Right cardiac atrium (tissue), 5 donors: ENCODE data around the gene PLEKHG4. TPM values are rescaled to one million over a fixed set of nuclear protein-coding genes. Genes with fewer than 3 reads are reported as not detected.

Experiments used
- ATAC-seq, 2 donors: fragments of 200-7000 bp; cut with Tn5 transposase; one replicate each; pipeline versions ENCODE4 v1.8.0 to v1.9.1; 2020; ENCODE audit warnings: moderate library complexity in 2 of 2, mild to moderate bottlenecking in 1 of 2
- DNase-seq, 3 donors: peaks; one replicate each; pipeline ENCODE4 v3.0.0-alpha.2; 2020
- H3K27ac ChIP-seq: one replicate; pipeline ENCODE4 v1.5.1; 2013; ENCODE audit warnings: mild to moderate bottlenecking, low read length, control low read depth, moderate library complexity
- H3K27me3 ChIP-seq: one replicate; pipeline ENCODE4 v1.6.1; 2013; ENCODE audit not compliant: control insufficient read depth, insufficient read depth
- H3K4me1 ChIP-seq: one replicate; pipeline ENCODE4 v1.6.1; 2013; ENCODE audit warnings: low read length; ENCODE audit not compliant: control insufficient read depth, insufficient read depth
- H3K4me3 ChIP-seq: one replicate; pipeline ENCODE4 v1.5.1; 2013; ENCODE audit warnings: low read length, control low read depth
- H3K9me3 ChIP-seq: one replicate; pipeline ENCODE4 v1.6.1; 2013; ENCODE audit warnings: low read length; ENCODE audit not compliant: control insufficient read depth
- WGBS: extraction: QIAGEN DNeasy Blood & Tissue Kit; methylation state at CpG from one replicate; pipeline ENCODE4 v1.1.7; 2013; 5-methylcytosine and 5-hydroxymethylcytosine counted together
- intact Hi-C, 4 donors: fragments of 100-400 bp; cut with DNase I; formaldehyde crosslinking; loops; one replicate each; pipeline versions ENCODE4 v1.11.0 to v1.14.0; 2022 to 2023
- polyA plus RNA-seq: library from polyadenylated mRNA; stranded (reverse); fragments of 200-250 nt; gene quantifications from one replicate; pipeline ENCODE4 v1.2.3, GENCODE V29; 2013
- total RNA-seq, 4 donors: library from RNA; stranded (reverse); fragmentation: NEBNext Ultra II Directional; extraction: Animal tissue kit (Norgen Biotek cat#: 25700); gene quantifications; one replicate each; pipeline ENCODE4 v1.2.1, GENCODE V29; 2021
- donor health status: healthy with polysubstance abuse.
- donor health status: DM: no; HTN: yes; CAD: no.
- donor health status: DM: no; HTN: no; CAD: no.
- donor health status: DM: no; HTN: yes; CAD: no; lungs with severe emphysema.
- donor health status: DM: yes; HTN: yes; CAD: no.

The PLEKHG4 gene
- total and polyA plus RNA-seq, 5 donors: 2.2 to 2.8 (median 2.4) TPM

- WGBS: 47% methylated on average over 5 of the region's 5 CpGs
- DNase-seq: peak in 2 of 3 donors; percentile 57 to 66
- no peaks in the 10 kb centered on the region for H3K4me1 ChIP-seq
- H3K9me3 ChIP-seq: no peaks in the 10 kb centered on the region
- intact Hi-C loops: no loop called here
- no peaks in the 10 kb centered on the region for H3K27me3 ChIP-seq
- H3K27ac ChIP-seq: no peak overlapping the region
- ATAC-seq: peak; percentile 85 to 96
- no peak overlapping the region for H3K4me3 ChIP-seq
These were observed 32.5 kb downstream of the PLEKHG4 start for GRCh38 chr16:67311607-67312488.

GRCh38 chr16:67312719-67313118 is 33.4 kb downstream of the PLEKHG4 start:
- no peak overlapping the region for H3K4me3 ChIP-seq
- H3K27me3 ChIP-seq: no peaks in the 10 kb centered on the region
- H3K27ac ChIP-seq: no peak overlapping the region
- DNase-seq (no peak), ATAC-seq (no peak)
- no peaks in the 10 kb centered on the region for H3K4me1 ChIP-seq
- intact Hi-C loops: no loop called here
- H3K9me3 ChIP-seq: no peaks in the 10 kb centered on the region

GRCh38 chr16:67317853-67318252 is 38.5 kb downstream of the PLEKHG4 start:
- no peak for DNase-seq
- H3K27me3 ChIP-seq: no peaks in the 10 kb centered on the region
- no peak for ATAC-seq
- no peaks in the 10 kb centered on the region for H3K9me3 ChIP-seq
- H3K27ac ChIP-seq: no peak overlapping the region
- intact Hi-C loops: no loop called here
- H3K4me1 ChIP-seq: no peaks in the 10 kb centered on the region
- H3K4me3 ChIP-seq: no peak overlapping the region

GRCh38 chr16:67326115-67326471 is 46.8 kb downstream of the PLEKHG4 start:
- no peak overlapping the region for H3K27ac ChIP-seq
- intact Hi-C loops: no loop called here
- H3K9me3 ChIP-seq: no peaks in the 10 kb centered on the region
- H3K4me3 ChIP-seq: peak overlapping the region; percentile 58
- 32% methylated on average over 11 of the region's 11 CpGs for WGBS
- H3K4me1 ChIP-seq: peaks cover 2% of the 10 kb centered on the region
- no peak for DNase-seq
- peak in 1 of 2 donors; percentile 27 for ATAC-seq
- H3K27me3 ChIP-seq: no peaks in the 10 kb centered on the region

GRCh38 chr16:67326472-67327309 is 47.4 kb downstream of the PLEKHG4 start, which contains the start of the genes KCTD19 and LRRC36:
Gene KCTD19 (minus strand): TSS chr16:67326741. CDS start chr16:67326707, 34 bp downstream.
Gene LRRC36 (plus strand): TSS chr16:67326815. CDS start chr16:67326863, 48 bp downstream.
- intact Hi-C loops: no loop called here
- Histone ChIP-seq H3K9me3 (no peaks in the 10 kb centered on the region), H3K27me3 (no peaks in the 10 kb centered on the region), H3K4me3 (peak within 1 kb of the TSS; percentile 58), H3K27ac (no peak within 1 kb of the TSS), H3K4me1 (peaks cover 2% of the 10 kb centered on the region)
- ATAC-seq (peak; percentile 89 to 91), DNase-seq (peak; percentile 76 to 90 (median 89))
- 8% methylated on average over 61 of the region's 61 CpGs for WGBS

GRCh38 chr16:67327743-67328142 is 48.4 kb downstream of the PLEKHG4 start:
- H3K27ac ChIP-seq: no peak overlapping the region
- no peak overlapping the region for H3K4me3 ChIP-seq
- WGBS: 55% methylated on average over 3 of the region's 3 CpGs
- H3K9me3 ChIP-seq: no peaks in the 10 kb centered on the region
- peaks cover 2% of the 10 kb centered on the region for H3K4me1 ChIP-seq
- H3K27me3 ChIP-seq: no peaks in the 10 kb centered on the region
- ATAC-seq (no peak), DNase-seq (no peak)
- intact Hi-C loops: no loop called here

- 75% methylated on average over 5 of the region's 5 CpGs for whole genome bisulfite sequencing
These were observed 50.6 kb downstream of the PLEKHG4 start for GRCh38 chr16:67329901-67330300.

GRCh38 chr16:67333315-67333714 is 54.0 kb downstream of the PLEKHG4 start:
- DNase-seq: no peak
- no peaks in the 10 kb centered on the region for H3K9me3 ChIP-seq
- ATAC-seq: no peak
- intact Hi-C loops: no loop called here
- no peaks in the 10 kb centered on the region for H3K27me3 ChIP-seq
- H3K4me1 ChIP-seq: no peaks in the 10 kb centered on the region
- no peak overlapping the region for H3K4me3 ChIP-seq
- WGBS: 75% methylated on average over 2 of the region's 2 CpGs
- H3K27ac ChIP-seq: no peak overlapping the region

More at GRCh38 chr16:67329901-67330300, 50.6 kb downstream of the PLEKHG4 start:
- no peaks in the 10 kb centered on the region for H3K9me3 ChIP-seq
- H3K4me3 ChIP-seq: no peak overlapping the region
- no peak for ATAC-seq
- H3K27ac ChIP-seq: no peak overlapping the region
- intact Hi-C loops: no loop called here
- DNase-seq: no peak
- no peaks in the 10 kb centered on the region for H3K27me3 ChIP-seq
- H3K4me1 ChIP-seq: peaks cover 2% of the 10 kb centered on the region

- DNase-seq: no peak
- no peaks in the 10 kb centered on the region for H3K4me1 ChIP-seq
- WGBS: 78% methylated on average over 1 of the region's 1 CpG
- no peak overlapping the region for H3K27ac ChIP-seq
- intact Hi-C loops: no loop called here
- H3K27me3 ChIP-seq: no peaks in the 10 kb centered on the region
- no peak for ATAC-seq
- H3K4me3 ChIP-seq: no peak overlapping the region
- H3K9me3 ChIP-seq: no peaks in the 10 kb centered on the region
These were observed 56.8 kb downstream of the PLEKHG4 start for GRCh38 chr16:67336116-67336515.

GRCh38 chr16:67336648-67337047 is 57.3 kb downstream of the PLEKHG4 start:
- DNase-seq (no peak), ATAC-seq (no peak)
- WGBS: 96% methylated on average over 1 of the region's 1 CpG
- no peak overlapping the region for H3K4me3 ChIP-seq
- H3K27me3 ChIP-seq: no peaks in the 10 kb centered on the region
- no peaks in the 10 kb centered on the region for H3K4me1 ChIP-seq
- intact Hi-C loops: no loop called here
- H3K9me3 ChIP-seq: no peaks in the 10 kb centered on the region
- H3K27ac ChIP-seq: no peak overlapping the region
